HCT116 (cell line): ENCODE data around the gene TBKBP1. TPM values are rescaled to one million over a fixed set of nuclear protein-coding genes. Genes with fewer than 3 reads are reported as not detected.

Experiments used
- ATAC-seq: fragments of 200-7000 bp; cut with Tn5 transposase; 2 replicates; pipeline ENCODE4 v1.9.1; 2020; ENCODE audit warnings: mild to moderate bottlenecking, moderate library complexity
- BruUV-seq: library from RNA; stranded (reverse); fragments of 400-500 nt; replicated peaks from 2 replicates; lab custom pipeline; 2021; lab: Mats Ljungman, UMichigan
- CTCF ChIA-PET: fragments of 300-600 bp; sonication (Branson Sonifier 250); formaldehyde crosslinking; loops from one replicate; lab custom pipeline; 2021; ENCODE audit warnings: antibody characterized with exemption; lab: Charles Lee
- POLR2A ChIA-PET: fragments of 300-600, 350-600 bp; sonication (Branson Sonifier 250); formaldehyde crosslinking; loops from one replicate; lab custom pipeline; 2021; ENCODE audit warnings: antibody characterized with exemption; lab: Charles Lee
- RAD21 ChIA-PET, 2 experiments: fragments of 300-600 bp; sonication (Branson Sonifier 250); formaldehyde crosslinking; loops; one replicate each; lab custom pipeline; 2023; ENCODE audit warnings: low total read pairs in 2 of 2; ENCODE audit not compliant: uncharacterized antibody in 2 of 2, unreplicated experiment in 2 of 2, low non-redundant PET in 1 of 2; lab: Charles Lee
- DNase-seq: peaks from one replicate; pipeline ENCODE4 v3.0.0-alpha.2; 2010; ENCODE audit warnings: low read depth, low spot score
- H2AFZ ChIP-seq: fragments of 200-600 bp; shearing (Covaris generic), sonication (generic); 2 replicates; pipeline ENCODE4 v1.6.1; 2017; ENCODE audit warnings: low read depth, mixed run types, mixed read lengths, antibody characterized with exemption, low read length; ENCODE audit not compliant: poor library complexity, severe bottlenecking
- H3K27ac ChIP-seq: 2 replicates; pipeline ENCODE4 v1.5.1; 2012; ENCODE audit warnings: low read depth, low read length
- H3K27me3 ChIP-seq: fragments of 200-600 bp; sonication (generic); 2 replicates; pipeline ENCODE4 v1.6.1; 2016; ENCODE audit warnings: mixed run types, low read length, mixed read lengths; ENCODE audit not compliant: insufficient read depth
- H3K36me3 ChIP-seq, 2 experiments: fragments of 200-500 bp in 1 of 2; fragments of 200-600 bp in 1 of 2; sonication (Bioruptor generic) in 1 of 2; sonication (generic) in 1 of 2; 2 replicates each; pipeline versions ENCODE4 v1.5.1 to v1.6.1; 2014 to 2016; ENCODE audit warnings: low read length in 2 of 2, inconsistent platforms in 1 of 2, mixed read lengths in 1 of 2, mixed run types in 1 of 2; ENCODE audit not compliant: insufficient read depth in 2 of 2, control insufficient read depth in 1 of 2
- H3K4me1 ChIP-seq, 2 experiments: fragments of 200-600 bp in 1 of 2; sonication (generic) in 1 of 2; 2 replicates each; pipeline versions ENCODE4 v1.5.1 to v1.6.1; 2012 to 2017; ENCODE audit warnings: low read length in 2 of 2, inconsistent platforms in 1 of 2, mild to moderate bottlenecking in 1 of 2, mixed read lengths in 1 of 2, mixed run types in 1 of 2, moderate library complexity in 1 of 2; ENCODE audit not compliant: insufficient read depth in 2 of 2, control insufficient read depth in 1 of 2
- H3K4me2 ChIP-seq: fragments of 200-600 bp; sonication (generic); 2 replicates; pipeline ENCODE4 v1.6.1; 2017; ENCODE audit warnings: mixed run types, low read length, mixed read lengths
- H3K4me3 ChIP-seq, 2 experiments: fragments of 200-600 bp in 1 of 2; sonication (generic) in 1 of 2; replicated peaks in 1 of 2; 2 replicates each; pipeline ENCODE4 v1.5.1; 2011 to 2016; ENCODE audit warnings: low read length in 2 of 2, control low read depth in 1 of 2, low read depth in 1 of 2, mild to moderate bottlenecking in 1 of 2, mixed read lengths in 1 of 2, mixed run types in 1 of 2
- H3K79me2 ChIP-seq: fragments of 200-600 bp; sonication (generic); 2 replicates; pipeline ENCODE4 v1.6.1; 2017; ENCODE audit warnings: mild to moderate bottlenecking, mixed run types, low read length, moderate library complexity, mixed read lengths; ENCODE audit not compliant: insufficient read depth
- H3K9ac ChIP-seq: fragments of 200-600 bp; sonication (generic); 2 replicates; pipeline ENCODE4 v1.6.1; 2016; ENCODE audit warnings: low read length, mixed read lengths
- H3K9me2 ChIP-seq: fragments of 200-600 bp; sonication (generic), shearing (Covaris generic); 2 replicates; pipeline ENCODE4 v1.6.1; 2017; ENCODE audit warnings: mixed run types, mild to moderate bottlenecking, moderate library complexity; ENCODE audit not compliant: insufficient read depth
- H3K9me3 ChIP-seq, 2 experiments: fragments of 200-500 bp in 1 of 2; fragments of 200-600 bp in 1 of 2; sonication (Bioruptor generic) in 1 of 2; sonication (generic) in 1 of 2; 2 replicates each; pipeline ENCODE4 v1.6.1; 2014 to 2017; ENCODE audit warnings: low read length in 2 of 2, mixed read lengths in 2 of 2, inconsistent platforms in 1 of 2, low read depth in 1 of 2, mild to moderate bottlenecking in 1 of 2, mixed run types in 1 of 2, moderate library complexity in 1 of 2; ENCODE audit not compliant: control insufficient read depth in 1 of 2, insufficient read depth in 1 of 2
- H4K20me1 ChIP-seq: fragments of 200-600 bp; sonication (generic), shearing (Covaris generic); 2 replicates; pipeline ENCODE4 v1.6.1; 2017; ENCODE audit warnings: mixed run types, mild to moderate bottlenecking, moderate library complexity; ENCODE audit not compliant: insufficient read depth
- CEBPB ChIP-seq: IDR thresholded peaks from 2 replicates; pipeline ENCODE4 v1.6.1; 2012; ENCODE audit warnings: low read depth
- ELF1 ChIP-seq: IDR thresholded peaks from 2 replicates; pipeline ENCODE4 v1.6.1; 2012; ENCODE audit warnings: low read depth, borderline replicate concordance
- EZH2phosphoT487 ChIP-seq: fragments of 200-600 bp; IDR thresholded peaks from 2 replicates; pipeline ENCODE4 v1.6.1; 2018; ENCODE audit warnings: antibody characterized with exemption, borderline replicate concordance
- FOSL1 ChIP-seq: IDR thresholded peaks from 2 replicates; pipeline ENCODE4 v1.6.1; 2012; ENCODE audit warnings: low read depth
- JUND ChIP-seq: IDR thresholded peaks from 2 replicates; pipeline ENCODE4 v1.6.1; 2012
- MAX ChIP-seq: IDR thresholded peaks from 2 replicates; pipeline ENCODE4 v1.6.1; 2012
- POLR2AphosphoS5 ChIP-seq: IDR thresholded peaks from 2 replicates; pipeline ENCODE4 v1.6.1; 2011; ENCODE audit warnings: mild to moderate bottlenecking, low read depth, low read length, moderate library complexity
- RAD21 ChIP-seq: IDR thresholded peaks from 2 replicates; pipeline ENCODE4 v1.6.1; 2012; ENCODE audit warnings: low read depth, mild to moderate bottlenecking
- SIN3A ChIP-seq: IDR thresholded peaks from 2 replicates; pipeline ENCODE4 v1.6.1; 2012; ENCODE audit warnings: low read depth
- SP1 ChIP-seq: IDR thresholded peaks from 2 replicates; pipeline ENCODE4 v1.6.1; 2012; ENCODE audit warnings: low read depth
- SRF ChIP-seq: IDR thresholded peaks from 2 replicates; pipeline ENCODE4 v1.6.1; 2012; ENCODE audit warnings: low read depth
- TCF7L2 ChIP-seq: IDR thresholded peaks from 2 replicates; pipeline ENCODE4 v1.7.0; 2011; ENCODE audit warnings: borderline replicate concordance, inconsistent platforms; ENCODE audit not compliant: insufficient read depth, insufficient read length; ENCODE audit errors: extremely low read depth
- YY1 ChIP-seq: IDR thresholded peaks from 2 replicates; pipeline ENCODE4 v1.6.1; 2011; ENCODE audit warnings: low read length, low read depth, moderate library complexity, mild to moderate bottlenecking; ENCODE audit not compliant: insufficient replicate concordance; ENCODE audit errors: extremely low read depth
- ZBTB33 ChIP-seq: IDR thresholded peaks from 2 replicates; pipeline ENCODE4 v1.6.1; 2011; ENCODE audit warnings: mild to moderate bottlenecking, low read length, moderate library complexity; ENCODE audit not compliant: insufficient replicate concordance; ENCODE audit errors: extremely low read depth
- ZFX ChIP-seq: fragments of 450-650 bp; IDR thresholded peaks from 2 replicates; pipeline ENCODE4 v1.6.1; 2017
- ZNF274 ChIP-seq: fragments of 200-500 bp; sonication (Bioruptor generic); IDR thresholded peaks from 2 replicates; pipeline ENCODE4 v1.6.1; 2014; ENCODE audit warnings: mild to moderate bottlenecking, low read depth, low read length, inconsistent platforms
- intact Hi-C: fragments of 100-400 bp; cut with micrococcal nuclease; formaldehyde crosslinking; loops from 2 replicates; pipeline ENCODE4 v1.10.0; 2022
- total RNA-seq: library from RNA; stranded (reverse); gene quantifications from one replicate; pipeline ENCODE4 v1.2.1, GENCODE V29; 2021; ENCODE audit not compliant: unreplicated experiment

The TBKBP1 gene
- total RNA-seq, 1 experiment from 2014 or later, result 12.4 TPM

- DNase-seq, result no peak
- no TSS peak for BruUV-seq
- H3K4me3 ChIP-seq, result no peak overlapping the region
- intact Hi-C loops, result no loop called here
- no peak overlapping the region for H3K4me2 ChIP-seq
- no peak overlapping the region for H2AFZ ChIP-seq
- no peaks in the 10 kb centered on the region for H3K9me2 ChIP-seq
- no peak for ATAC-seq
- H3K9ac ChIP-seq, result no peak overlapping the region
- H3K27ac ChIP-seq, result no peak overlapping the region
- ChIA-PET CTCF (no interaction called here), POLR2A (no interaction called here), RAD21 (interaction anchor here in 1 of 2 experiments (0.7 kb wide), 1 partner anchor 55 kb away, joined by 6 read pairs; no protein-coding TSS in a partner anchor)
- no peaks in the 10 kb centered on the region for H3K4me1 ChIP-seq
- no peak for TF ChIP-seq ZNF274
- TF ChIP-seq CEBPB, result no peak
- no peak for TF ChIP-seq YY1
- no peak for TF ChIP-seq SP1
- TF ChIP-seq RAD21, result no peak
- H4K20me1 ChIP-seq, result peaks cover 26% of the 10 kb centered on the region; the same call in 1 of the 2 replicates
- H3K27me3 ChIP-seq, result no peaks in the 10 kb centered on the region
- H3K79me2 ChIP-seq, result peaks cover 80% of the 10 kb centered on the region
- peaks cover 94 to 95% of the 10 kb centered on the region in 2 experiments for H3K36me3 ChIP-seq
- no peaks in the 10 kb centered on the region for H3K9me3 ChIP-seq
These were observed 17.3 kb upstream of the TBKBP1 start for GRCh38 chr17:47676510-47677165.

GRCh38 chr17:47678196-47678595, 15.8 kb upstream of the TBKBP1 start:
- no TSS peak for BruUV-seq
- no peak overlapping the region for H3K4me3 ChIP-seq
- H3K9me3 ChIP-seq, result no peaks in the 10 kb centered on the region
- H2AFZ ChIP-seq, result no peak overlapping the region
- ATAC-seq, result no peak
- H3K9me2 ChIP-seq, result no peaks in the 10 kb centered on the region
- peaks cover 21% of the 10 kb centered on the region; the same call in 1 of the 2 replicates for H4K20me1 ChIP-seq
- no peak for TF ChIP-seq POLR2AphosphoS5
- TF ChIP-seq SIN3A, result no peak
- TF ChIP-seq SP1, result no peak
- no peak for TF ChIP-seq EZH2phosphoT487
- TF ChIP-seq ZFX, result no peak
- TF ChIP-seq TCF7L2, result no peak
- TF ChIP-seq ZNF274, result no peak
- TF ChIP-seq SRF, result no peak
- no peak for TF ChIP-seq MAX
- no peak for TF ChIP-seq JUND
- TF ChIP-seq ELF1, result no peak
- no peak for TF ChIP-seq ZBTB33
- TF ChIP-seq FOSL1, result no peak
- H3K4me1 ChIP-seq, result no peaks in the 10 kb centered on the region
- H3K9ac ChIP-seq, result no peak overlapping the region
- ChIA-PET POLR2A (interaction anchor here (2.0 kb wide), 1 partner anchor 29 kb away, joined by 7 read pairs; the partner anchor contains the start of gene KPNB1), RAD21 (interaction anchor here in 1 of 2 experiments (0.6 kb wide), 1 partner anchor 13 kb away, joined by 3 read pairs; no protein-coding TSS in a partner anchor), CTCF (interaction anchor here (1.0 to 1.6 kb wide), 2 partner anchors 9 to 20 kb away, joined by 3 to 4 read pairs; no protein-coding TSS in a partner anchor)
- H3K79me2 ChIP-seq, result peaks cover 64% of the 10 kb centered on the region
- no peak overlapping the region for H3K27ac ChIP-seq
- no peak overlapping the region for H3K4me2 ChIP-seq
- intact Hi-C loops, result no loop called here
- peaks cover 94% of the 10 kb centered on the region in 2 experiments for H3K36me3 ChIP-seq
- no peaks in the 10 kb centered on the region for H3K27me3 ChIP-seq
- no peak for DNase-seq
